Measurements from ENCODE around the gene ZNF438. TPM values are rescaled to one million over a fixed set of nuclear protein-coding genes. Genes with fewer than 3 reads are reported as not detected.

ZNF438 gene
- total and polyA plus RNA-seq, 2 of the 8 experiments (the other 6 are each of a cell fraction or from before 2014, with no cell fraction given), result 0.95 to 1.7 TPM

DNA sequence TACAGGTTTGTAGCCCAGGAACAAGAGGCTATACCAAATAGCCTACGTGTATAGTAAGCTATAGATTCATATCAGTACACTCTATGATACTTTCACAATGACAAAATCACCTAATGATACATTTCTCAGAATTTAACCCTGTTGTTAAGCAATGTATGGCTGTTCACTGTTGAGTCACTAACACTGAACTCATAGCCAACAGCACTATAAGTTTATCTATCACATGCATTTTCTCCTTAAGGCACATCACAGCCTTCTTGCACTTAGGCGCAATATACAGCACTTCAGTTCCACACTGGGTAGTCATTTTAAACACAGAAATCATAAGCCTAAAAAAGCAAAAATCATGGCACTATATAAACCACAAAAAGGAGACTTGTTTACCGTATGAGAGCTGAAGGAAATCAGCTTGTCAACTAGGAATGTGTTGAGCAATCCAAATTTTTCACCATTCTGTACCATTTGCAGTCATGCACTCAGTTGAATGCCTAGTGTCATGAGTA lies 45.6 kb downstream of the ZNF438 start:
- Histone ChIP-seq H3K27ac (ENCODE audit: low read depth, low read length) (no peak overlapping the region), H4K20me1 (replicated peaks in 1 of 2; ENCODE audit: control insufficient read depth in 1 of 2, insufficient read depth in 2 of 2, low read length in 2 of 2) (no peaks in the 10 kb centered on the region), H2BK15ac (ENCODE audit: low read length) (no peak overlapping the region), H4K8ac (ENCODE audit: extremely low read depth, insufficient read depth, low read length) (no peak overlapping the region), H3K9me3 (ENCODE audit: insufficient read depth in 2 of 2, low read depth in 1 of 2, low read length in 1 of 2) (no peaks in the 10 kb centered on the region), H4K5ac (ENCODE audit: insufficient read length, low read depth, low read length) (no peak overlapping the region), H3K4me3 (ENCODE audit: extremely low read depth in 1 of 4, insufficient read depth in 2 of 4, low read depth in 3 of 4, low read length in 4 of 4) (no peak overlapping the region), H2BK5ac (ENCODE audit: low read depth, low read length) (no peak overlapping the region), H3K14ac (ENCODE audit: insufficient read length) (no peak overlapping the region), H3K56ac (replicated peaks; ENCODE audit: insufficient read length, low read depth, low read length) (no peak overlapping the region), H3K79me1 (ENCODE audit: low read depth, low read length) (no peaks in the 10 kb centered on the region), H3K23me2 (ENCODE audit: low read depth, low read length) (no peaks in the 10 kb centered on the region), H2BK120ac (replicated peaks; ENCODE audit: low read depth, low read length) (no peak overlapping the region), H3K4ac (replicated peaks; ENCODE audit: insufficient read length, low read depth, low read length) (no peak overlapping the region), H2AFZ (ENCODE audit: low read length) (no peak overlapping the region), H3K27me3 (replicated peaks in 1 of 4; ENCODE audit: control insufficient read depth in 3 of 4, extremely low read depth in 1 of 4, insufficient read depth in 3 of 4, low read length in 3 of 4) (no peaks in the 10 kb centered on the region), H3K18ac (ENCODE audit: extremely low read depth, low read length) (no peak overlapping the region), H2BK12ac (ENCODE audit: low read depth, low read length) (no peak overlapping the region), H3K4me2 (ENCODE audit: insufficient read depth in 1 of 2, low read depth in 2 of 2, low read length in 2 of 2) (no peak overlapping the region), H2AK5ac (ENCODE audit: low read depth, low read length) (no peak overlapping the region), H3K36me3 (ENCODE audit: control insufficient read depth in 2 of 4, insufficient read depth in 4 of 4, low read length in 3 of 4) (no peaks in the 10 kb centered on the region), H4K91ac (replicated peaks; ENCODE audit: insufficient read length, low read length) (no peak overlapping the region), H3K79me2 (ENCODE audit: control insufficient read depth in 1 of 2, insufficient read depth in 2 of 2, low read length in 2 of 2) (no peaks in the 10 kb centered on the region), H3K9ac (replicated peaks in 1 of 4; ENCODE audit: extremely low read depth in 1 of 4, low read depth in 3 of 4, low read length in 3 of 4) (no peak overlapping the region), H2BK20ac (ENCODE audit: low read length) (no peak overlapping the region), H3K4me1 (replicated peaks in 1 of 4; ENCODE audit: control insufficient read depth in 3 of 4, insufficient read depth in 4 of 4, low read length in 3 of 4) (no peaks in the 10 kb centered on the region), H3K23ac (ENCODE audit: insufficient read length) (no peak overlapping the region)
- ChIA-PET CTCF (ENCODE audit: partially characterized antibody) (no interaction called here), POLR2A (ENCODE audit: partially characterized antibody) (no interaction called here)
- DNase-seq (ENCODE audit: low read depth in 1 of 2, low spot score in 2 of 2), result no peak
- WGBS, 2 experiments (ENCODE audit: extremely low coverage in 1 of 2, insufficient coverage in 1 of 2, insufficient read length in 1 of 2, insufficient replicate concordance in 2 of 2, low coverage in 1 of 2, low lambda C conversion rate in 2 of 2, missing lambda C conversion rate in 1 of 2), result 73% methylated on average over 3 of the region's 3 CpGs; no CpG with 5 or more reads in 1 of the 2 experiments
- no peak for TF ChIP-seq SIX5 (IDR thresholded peaks at IDR 0.05; ENCODE audit: low read depth, low read length)
- no peak for TF ChIP-seq RXRA (IDR thresholded peaks at IDR 0.05; ENCODE audit: insufficient read depth, low read depth, low read length)
- TF ChIP-seq JUN (IDR thresholded peaks at IDR 0.05; ENCODE audit: low read depth, low read length), result no peak
- TF ChIP-seq KDM1A (IDR thresholded peaks at IDR 0.05; ENCODE audit: borderline replicate concordance, low read length), result no peak
- no peak for TF ChIP-seq EZH2 (IDR thresholded peaks at IDR 0.05; ENCODE audit: low read depth, low read length, severe bottlenecking)
- no peak for TF ChIP-seq KDM4A (IDR thresholded peaks at IDR 0.05; ENCODE audit: low read depth, low read length, severe bottlenecking)
- no peak for TF ChIP-seq RFX5 (IDR thresholded peaks at IDR 0.05; ENCODE audit: borderline replicate concordance, low read depth, low read length)
- TF ChIP-seq TCF12 (IDR thresholded peaks at IDR 0.05; ENCODE audit: low read depth, low read length), result no peak
- no peak for TF ChIP-seq MAFK (IDR thresholded peaks at IDR 0.05; ENCODE audit: low read depth, low read length)
- TF ChIP-seq, protein P1, sequence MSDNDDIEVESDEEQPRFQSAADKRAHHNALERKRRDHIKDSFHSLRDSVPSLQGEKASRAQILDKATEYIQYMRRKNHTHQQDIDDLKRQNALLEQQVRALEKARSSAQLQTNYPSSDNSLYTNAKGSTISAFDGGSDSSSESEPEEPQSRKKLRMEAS (IDR thresholded peaks at IDR 0.05), result no peak
- TF ChIP-seq SRF (IDR thresholded peaks at IDR 0.05; ENCODE audit: low read depth, low read length), result no peak
- no peak for TF ChIP-seq CEBPB (IDR thresholded peaks at IDR 0.05; ENCODE audit: low read depth, low read length)
- no peak for FAIRE-seq
